Measurements from ENCODE around the gene SPRED3.

- no peak for TF ChIP-seq CTCF (IDR thresholded peaks at IDR 0.05; ENCODE audit: poor library complexity)
- TF ChIP-seq EZH2phosphoT487 (IDR thresholded peaks at IDR 0.05; ENCODE audit: low read depth, severe bottlenecking, unreplicated experiment): no peak
Measured at GRCh38 chr19:38352611-38353010, 35.9 kb upstream of the SPRED3 start.

All from hepatocyte (in vitro differentiated cells).